Measurements from ENCODE around the gene IL19. TPM values are rescaled to one million over a fixed set of nuclear protein-coding genes. Genes with fewer than 3 reads are reported as not detected.
A peak's percentile ranks its signal among the peaks of the same experiment; 100 is the strongest.

Gene IL19
- total RNA-seq, 4 donors from 2014 or later = not detected

GRCh38 chr1:206737729-206738201 is 32.8 kb upstream of the IL19 start:
- peak in 1 of 2 donors; percentile 69 for DNase-seq (ENCODE audit: low spot score in 2 of 2)
- TF ChIP-seq CTCF (IDR thresholded peaks at IDR 0.05) (no peak), POLR2A (IDR thresholded peaks at IDR 0.05) (no peak)
- H3K4me3 ChIP-seq (ENCODE audit: low read depth, poor library complexity, severe bottlenecking) = no peak overlapping the region
- 44 to 69% methylated on average over 3 of the region's 3 CpGs for WGBS, 2 donors
- intact Hi-C loops (cut with DNase I; ENCODE audit: low total_unique reads) = no loop called here

GRCh38 chr1:206738370-206739366 is 31.9 kb upstream of the IL19 start:
- intact Hi-C loops (cut with DNase I; ENCODE audit: low total_unique reads) = no loop called here
- H3K4me3 ChIP-seq (ENCODE audit: low read depth, poor library complexity, severe bottlenecking) = no peak overlapping the region
- TF ChIP-seq CTCF (IDR thresholded peaks at IDR 0.05) = no peak
- no peak for TF ChIP-seq POLR2A (IDR thresholded peaks at IDR 0.05)
- 65 to 69% methylated on average over 3 of the region's 3 CpGs for WGBS, 2 donors
- peak in 1 of 2 donors; percentile 77 for DNase-seq (ENCODE audit: low spot score in 2 of 2)

- H3K4me3 ChIP-seq (ENCODE audit: low read depth, poor library complexity, severe bottlenecking) = no peak overlapping the region
- TF ChIP-seq POLR2A (IDR thresholded peaks at IDR 0.05) (no peak), CTCF (IDR thresholded peaks at IDR 0.05) (no peak)
- DNase-seq (ENCODE audit: low spot score in 2 of 2) = no peak
- 33 to 44% methylated on average over 5 of the region's 5 CpGs for WGBS, 2 donors
- intact Hi-C loops (cut with DNase I; ENCODE audit: low total_unique reads) = no loop called here
Observed at GRCh38 chr1:206739411-206740076, 31.0 kb upstream of the IL19 start.

- TF ChIP-seq CTCF (IDR thresholded peaks at IDR 0.05) = no peak
- no peak for TF ChIP-seq POLR2A (IDR thresholded peaks at IDR 0.05)
- WGBS, 2 donors = 88% methylated on average over 6 of the region's 6 CpGs
- no peak overlapping the region for H3K4me3 ChIP-seq (ENCODE audit: low read depth, poor library complexity, severe bottlenecking)
- intact Hi-C loops (cut with DNase I; ENCODE audit: low total_unique reads) = no loop called here
- DNase-seq (ENCODE audit: low spot score in 2 of 2) = no peak
Observed at GRCh38 chr1:206741142-206741701, 29.4 kb upstream of the IL19 start.

GRCh38 chr1:206742719-206743383 is 27.7 kb upstream of the IL19 start:
- H3K4me3 ChIP-seq (ENCODE audit: low read depth, poor library complexity, severe bottlenecking) = no peak overlapping the region
- DNase-seq (ENCODE audit: low spot score in 2 of 2) = no peak
- intact Hi-C loops (cut with DNase I; ENCODE audit: low total_unique reads) = no loop called here
- TF ChIP-seq CTCF (IDR thresholded peaks at IDR 0.05) (no peak), POLR2A (IDR thresholded peaks at IDR 0.05) (no peak)
- 75% methylated on average over 13 of the region's 13 CpGs for WGBS, 2 donors

All from lower leg skin (tissue), 4 donors.